Measurements from ENCODE around the gene METRN. TPM values are rescaled to one million over a fixed set of nuclear protein-coding genes. Genes with fewer than 3 reads are reported as not detected.

Gene METRN
- polyA plus RNA-seq, 2 of the 4 experiments (the other 2 are of a cell fraction): 41.0 to 82.2 TPM

- TF ChIP-seq PHF8 (IDR thresholded peaks at IDR 0.05; ENCODE audit: borderline replicate concordance, low read depth): no peak
Observed at GRCh38 chr16:672851-673250, 42.1 kb upstream of the METRN start (continued).

DNA sequence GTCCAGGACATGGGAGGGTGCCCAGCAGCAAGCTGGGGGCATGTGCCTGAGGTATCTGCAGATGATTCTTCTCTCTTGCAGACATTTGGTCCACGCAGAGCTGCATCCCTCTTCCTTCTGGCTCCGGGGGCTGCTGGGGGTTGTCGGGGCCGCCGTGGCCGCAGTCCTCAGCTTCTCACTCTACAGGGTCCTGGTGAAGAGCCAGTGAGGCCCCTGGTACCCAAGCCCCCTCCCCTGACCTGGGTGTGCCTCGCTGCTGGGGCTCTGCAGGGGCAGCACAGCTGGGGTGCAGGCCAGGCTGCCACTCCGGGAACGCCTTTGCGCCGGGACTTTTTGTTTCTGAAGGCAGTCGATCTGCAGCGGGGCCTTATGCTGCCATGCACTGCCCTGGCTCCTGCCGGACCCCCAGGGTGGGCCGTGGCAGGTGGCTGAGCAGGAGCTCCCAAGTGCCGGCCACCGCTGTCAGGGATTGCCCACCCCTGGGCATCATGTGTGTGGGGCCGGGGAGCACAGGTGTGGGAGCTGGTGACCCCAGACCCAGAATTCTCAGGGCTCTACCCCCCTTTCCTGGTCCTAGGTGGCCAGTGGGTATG is 41.4 kb upstream of the METRN start:
- FAIRE-seq: no peak
- ChIA-PET POLR2A (no interaction called here), CTCF (interaction anchor here (1.1 to 1.4 kb wide), 3 partner anchors 12 to 20 kb away, joined by 3 to 10 read pairs (median 4); no protein-coding TSS in a partner anchor)

More for the DNA sequence above, 41.4 kb upstream of the METRN start:
- H3K4me3 ChIP-seq: no peak overlapping the region
- H3K27ac ChIP-seq: peak overlapping the region in 1 of 2 experiments; percentile 58; a peak in 3 of 6 replicates
- ATAC-seq: no peak
- H3K4me1 ChIP-seq: peaks cover 23% of the 10 kb centered on the region
- H3K9me3 ChIP-seq: no peaks in the 10 kb centered on the region
- no peak overlapping the region for H3K4me2 ChIP-seq
- TF ChIP-seq MAX (IDR thresholded peaks at IDR 0.05): no peak
- no peak for TF ChIP-seq ESRRA (IDR thresholded peaks at IDR 0.05; ENCODE audit: borderline replicate concordance, low read length)
- no peak for TF ChIP-seq GATA3 (IDR thresholded peaks at IDR 0.05; ENCODE audit: borderline replicate concordance)
- no peak for TF ChIP-seq RAD21 (conservative IDR thresholded peaks at IDR 0.05 in 1 of 2, IDR thresholded peaks at IDR 0.05 in 1 of 2)
- TF ChIP-seq TP53 (CRISPR knock-in tag; IDR thresholded peaks at IDR 0.05): no peak
- TF ChIP-seq ZSCAN20 (CRISPR knock-in tag; IDR thresholded peaks at IDR 0.05): no peak
- TF ChIP-seq, protein P1, sequence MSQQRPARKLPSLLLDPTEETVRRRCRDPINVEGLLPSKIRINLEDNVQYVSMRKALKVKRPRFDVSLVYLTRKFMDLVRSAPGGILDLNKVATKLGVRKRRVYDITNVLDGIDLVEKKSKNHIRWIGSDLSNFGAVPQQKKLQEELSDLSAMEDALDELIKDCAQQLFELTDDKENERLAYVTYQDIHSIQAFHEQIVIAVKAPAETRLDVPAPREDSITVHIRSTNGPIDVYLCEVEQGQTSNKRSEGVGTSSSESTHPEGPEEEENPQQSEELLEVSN (IDR thresholded peaks at IDR 0.05; ENCODE audit: borderline replicate concordance, low read depth): no peak
- TF ChIP-seq CTCF (IDR thresholded peaks at IDR 0.05): no peak
- no peak for TF ChIP-seq ZC3H11A (IDR thresholded peaks at IDR 0.05)
- TF ChIP-seq KDM1A (IDR thresholded peaks at IDR 0.05; ENCODE audit: low read depth): no peak
- no peak for TF ChIP-seq HES2 (IDR thresholded peaks at IDR 0.05)
- TF ChIP-seq REST (IDR thresholded peaks at IDR 0.05): no peak
- no peak for TF ChIP-seq POLR2A (IDR thresholded peaks at IDR 0.05; ENCODE audit: low read length)
- TF ChIP-seq TFCP2L1 (CRISPR knock-in tag; IDR thresholded peaks at IDR 0.05): no peak
- TF ChIP-seq RNF2 (IDR thresholded peaks at IDR 0.05; ENCODE audit: borderline replicate concordance, low read depth): no peak
- no peak for TF ChIP-seq FOXS1 (CRISPR knock-in tag; IDR thresholded peaks at IDR 0.05)
- no peak for TF ChIP-seq NR3C1 (IDR thresholded peaks at IDR 0.05)
- no peak for TF ChIP-seq MAFK (IDR thresholded peaks at IDR 0.05; ENCODE audit: partially characterized antibody)
- TF ChIP-seq FOSB (CRISPR knock-in tag; IDR thresholded peaks at IDR 0.05): no peak
- WGBS (ENCODE audit: missing lambda C conversion rate): 100% methylated on average over 1 of the region's 18 CpGs
- DNase-seq (ENCODE audit: low read depth in 1 of 2, low spot score in 1 of 2): no peak
